Myocyte (in vitro differentiated cells): ENCODE measurements around the gene CABP4. TPM values are rescaled to one million over a fixed set of nuclear protein-coding genes. Genes with fewer than 3 reads are reported as not detected.

ENCODE experiments used
- DNase-seq: peaks from one replicate; pipeline ENCODE4 v3.0.0-alpha.2; 2012; ENCODE audit warnings: low read depth
- total RNA-seq: library from RNA; depleted of rRNA; stranded (reverse); fragments of >200 nt; gene quantifications from 2 replicates; pipeline ENCODE4 v1.2.3, GENCODE V29; 2014

CABP4 gene
- total RNA-seq, 1 donor from 2014 or later: 1.7 TPM

DNA sequence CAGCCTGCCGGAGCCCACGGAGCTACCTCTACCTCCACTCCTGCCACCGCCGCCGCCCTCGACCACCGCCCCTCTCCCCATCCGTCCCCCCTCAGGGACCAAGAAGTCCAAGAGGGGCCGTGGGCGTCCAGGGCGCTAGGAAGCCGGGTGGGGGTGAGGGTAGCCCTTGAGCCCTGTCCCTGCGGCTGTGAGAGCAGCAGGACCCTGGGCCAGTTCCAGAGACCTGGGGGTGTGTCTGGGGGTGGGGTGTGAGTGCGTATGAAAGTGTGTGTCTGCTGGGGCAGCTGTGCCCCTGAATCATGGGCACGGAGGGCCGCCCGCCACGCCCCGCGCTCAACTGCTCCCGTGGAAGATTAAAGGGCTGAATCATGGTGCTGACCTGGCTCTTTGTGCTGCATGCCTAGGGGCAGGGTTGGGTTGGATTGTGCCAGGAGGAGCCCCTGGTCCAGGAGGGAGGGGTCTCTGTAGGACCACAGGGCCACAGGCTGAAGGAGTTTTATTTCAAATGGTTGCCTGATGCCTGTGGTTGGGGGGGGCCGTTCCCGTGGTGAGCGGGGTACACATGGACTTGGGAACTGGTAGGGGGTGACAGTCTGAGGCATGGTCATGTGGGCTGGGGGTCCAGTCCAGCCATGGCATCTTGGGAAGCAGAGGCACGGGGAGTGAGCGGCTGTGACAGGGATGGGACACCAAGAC is 20.0 kb upstream of the CABP4 start:
- peak; percentile 82 for DNase-seq

DNA sequence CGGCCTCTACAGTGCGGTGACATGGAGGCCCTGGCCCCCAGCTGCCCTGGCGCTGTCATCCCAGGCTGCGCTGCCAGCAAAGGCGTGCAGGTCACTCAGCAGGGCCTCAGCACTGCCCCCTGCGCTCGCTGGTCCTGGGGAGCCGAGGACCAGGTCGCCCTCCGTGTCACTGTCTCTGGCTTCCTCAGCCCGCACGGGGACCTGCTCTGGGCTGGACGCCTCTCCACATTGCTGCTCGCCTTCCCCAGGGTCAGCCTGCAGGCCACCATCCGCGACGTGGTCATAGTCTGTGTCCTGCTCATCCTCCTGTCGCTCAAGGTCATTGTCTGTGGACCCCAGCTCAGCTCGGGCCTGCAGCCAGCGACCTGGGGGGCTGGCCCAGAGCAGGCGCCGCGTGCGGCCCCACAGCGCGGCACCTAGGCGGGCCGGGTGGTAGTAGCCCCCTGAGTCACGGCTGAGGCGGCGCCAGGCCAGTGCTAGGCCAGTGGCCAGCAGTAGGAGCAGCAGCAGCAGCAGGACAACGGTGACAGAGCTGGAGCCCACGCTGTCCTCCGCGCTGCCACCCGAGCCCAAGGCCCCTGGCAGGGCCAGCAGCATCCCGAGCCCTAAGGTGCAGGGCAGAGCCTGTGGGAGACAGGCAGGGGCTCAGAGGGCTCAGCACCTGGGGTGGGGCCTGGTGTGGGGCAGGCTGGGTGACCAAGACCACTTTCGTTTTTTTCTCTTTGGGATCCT is 19.3 kb upstream of the CABP4 start:
- no peak for DNase-seq

DNA sequence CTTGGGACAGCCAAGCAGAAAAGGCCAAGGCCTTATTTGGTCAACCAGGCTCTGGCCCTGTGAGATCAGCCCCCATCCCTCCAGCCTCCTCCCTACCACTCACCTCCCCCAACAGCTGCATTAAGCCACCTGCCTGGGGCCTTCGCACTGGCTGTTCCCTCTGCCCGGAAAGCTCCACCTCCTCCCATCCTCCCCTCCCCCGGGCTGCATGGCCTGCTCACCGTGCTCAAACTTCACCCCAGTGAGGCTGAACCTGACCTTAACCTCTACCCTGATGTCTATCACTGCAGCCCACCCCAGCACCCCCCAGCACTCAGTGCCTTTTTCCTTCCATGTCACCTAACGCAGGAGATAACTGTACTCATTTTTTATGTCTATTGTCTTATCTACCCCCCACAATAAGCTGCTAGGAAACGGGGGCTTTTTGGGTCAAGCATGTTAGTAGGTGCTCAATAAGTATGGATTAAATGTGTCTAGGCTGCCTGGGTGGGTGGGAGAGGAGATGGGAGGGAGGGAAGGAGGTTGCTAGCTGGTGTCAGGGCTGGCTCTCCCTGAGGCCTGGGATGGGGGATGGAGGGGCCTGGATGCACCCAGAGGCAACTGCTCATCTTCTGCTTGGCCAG is 18.6 kb upstream of the CABP4 start:
- peak; percentile 83 for DNase-seq

DNA sequence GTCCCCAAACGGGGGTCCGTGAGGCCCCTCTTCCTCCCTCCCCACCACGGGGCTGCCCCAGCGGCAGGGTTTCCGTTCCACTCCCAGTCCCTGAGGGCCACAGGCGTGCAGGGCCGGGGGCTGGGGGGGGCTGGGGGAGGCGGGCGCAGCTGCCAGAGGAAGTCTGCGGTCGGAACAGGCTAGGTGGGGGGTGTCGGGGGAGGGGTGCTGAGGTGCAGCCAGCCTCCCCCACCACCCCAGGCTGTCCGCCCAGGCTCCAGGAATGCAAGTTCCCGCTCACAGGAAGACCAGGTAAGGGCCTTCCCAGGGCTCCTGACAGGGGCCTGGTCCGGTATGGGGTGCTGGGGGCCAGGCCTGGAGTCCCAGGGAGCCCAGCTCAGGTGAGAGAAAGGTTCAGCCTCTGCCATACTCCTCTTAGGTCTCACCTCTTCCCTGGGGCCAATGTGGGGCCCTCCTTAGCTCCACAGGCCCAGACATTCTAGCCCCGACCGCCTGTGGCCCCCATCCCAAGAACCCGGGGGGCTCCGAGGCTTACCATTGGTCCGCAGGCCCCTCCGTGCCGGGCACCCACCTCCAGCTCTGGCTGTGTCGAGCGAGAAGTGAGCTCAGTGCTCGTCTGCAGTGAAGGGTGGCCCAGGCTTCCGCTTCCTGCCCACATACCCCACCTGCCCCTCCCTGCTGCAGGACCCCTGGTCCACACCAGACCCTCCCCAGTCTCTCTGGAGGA is 17.9 kb upstream of the CABP4 start, which contains the start of gene PTPRCAP:
Gene PTPRCAP (minus strand): TSS at position 601 of the 727 bp plus-strand sequence. CDS start 63 bp downstream, at position 538.
- DNase-seq: no peak

DNA sequence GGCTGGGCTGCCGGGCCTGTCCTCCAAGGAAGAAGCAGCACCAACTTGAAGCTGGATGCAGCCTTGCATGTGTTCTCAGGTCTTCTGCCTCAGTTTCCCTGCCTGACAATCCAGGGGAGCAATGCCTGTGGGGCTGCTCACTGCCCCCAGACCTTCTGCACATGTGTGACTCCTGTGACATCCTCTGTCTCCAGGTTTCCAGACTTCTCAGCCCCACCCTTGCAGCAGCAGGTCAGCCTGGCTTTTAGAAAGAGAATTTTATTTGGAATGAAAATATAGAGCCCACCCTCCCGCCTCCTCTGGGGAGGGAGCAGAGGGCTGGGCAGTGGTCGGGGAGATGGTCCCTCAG is 17.4 kb upstream of the CABP4 start:
- no peak for DNase-seq

- no peak for DNase-seq
Measured at GRCh38 chr11:67438158-67438902, 16.8 kb upstream of the CABP4 start.

GRCh38 chr11:67439321-67440228 is 15.6 kb upstream of the CABP4 start:
- DNase-seq: peak; percentile 96

DNA sequence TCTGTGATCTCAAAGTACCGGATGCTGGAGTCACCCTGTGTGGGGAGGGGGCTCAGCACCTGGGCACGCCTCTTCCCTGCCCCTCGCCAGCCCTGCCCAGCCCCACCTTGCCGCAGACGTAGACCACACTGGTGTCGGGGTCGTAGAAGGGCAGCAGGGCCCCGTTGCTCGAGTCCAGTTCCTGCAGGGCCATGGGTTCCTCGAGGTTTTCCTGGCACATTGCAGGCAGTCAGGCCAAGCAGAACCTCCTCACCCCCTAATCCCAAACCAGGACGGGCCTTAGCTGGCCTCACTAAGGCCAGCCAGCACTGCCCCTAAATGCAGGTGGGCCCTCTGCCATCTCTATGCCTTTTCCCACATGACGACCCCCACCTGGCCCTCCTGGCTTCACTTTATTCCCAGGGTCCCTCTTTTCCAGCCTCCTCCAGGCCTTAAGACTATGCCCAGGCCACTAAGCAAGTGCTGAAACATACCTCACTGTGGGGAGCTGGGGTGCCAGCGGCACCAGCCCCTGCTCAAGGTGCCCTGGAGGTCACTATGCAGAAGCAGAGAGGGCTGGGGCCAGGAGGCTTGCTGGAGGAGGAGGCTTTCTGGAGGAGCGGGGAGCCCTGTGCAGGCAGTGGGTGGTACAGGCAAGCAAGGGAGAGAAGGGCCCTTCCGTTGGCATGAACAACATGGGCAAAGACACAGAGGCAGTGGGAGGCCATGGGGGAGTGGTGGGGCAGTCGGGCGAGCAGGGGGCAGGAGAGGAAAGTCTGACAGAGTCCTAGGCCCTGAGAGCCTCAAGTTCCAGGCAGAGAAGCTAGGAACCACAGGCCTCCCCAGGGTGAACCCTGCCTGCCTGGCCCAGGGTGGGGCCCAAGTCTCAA is 14.7 kb upstream of the CABP4 start:
- DNase-seq: no peak

GRCh38 chr11:67441098-67441563 is 14.0 kb upstream of the CABP4 start:
- no peak for DNase-seq

GRCh38 chr11:67441731-67442351 is 13.3 kb upstream of the CABP4 start:
- DNase-seq: no peak

- no peak for DNase-seq
Measured at GRCh38 chr11:67442504-67443404, 12.4 kb upstream of the CABP4 start.

- no peak for DNase-seq
Measured at GRCh38 chr11:67445515-67445914, 9.6 kb upstream of the CABP4 start.

- DNase-seq: no peak
Measured at GRCh38 chr11:67448220-67448609, 6.9 kb upstream of the CABP4 start.

DNA sequence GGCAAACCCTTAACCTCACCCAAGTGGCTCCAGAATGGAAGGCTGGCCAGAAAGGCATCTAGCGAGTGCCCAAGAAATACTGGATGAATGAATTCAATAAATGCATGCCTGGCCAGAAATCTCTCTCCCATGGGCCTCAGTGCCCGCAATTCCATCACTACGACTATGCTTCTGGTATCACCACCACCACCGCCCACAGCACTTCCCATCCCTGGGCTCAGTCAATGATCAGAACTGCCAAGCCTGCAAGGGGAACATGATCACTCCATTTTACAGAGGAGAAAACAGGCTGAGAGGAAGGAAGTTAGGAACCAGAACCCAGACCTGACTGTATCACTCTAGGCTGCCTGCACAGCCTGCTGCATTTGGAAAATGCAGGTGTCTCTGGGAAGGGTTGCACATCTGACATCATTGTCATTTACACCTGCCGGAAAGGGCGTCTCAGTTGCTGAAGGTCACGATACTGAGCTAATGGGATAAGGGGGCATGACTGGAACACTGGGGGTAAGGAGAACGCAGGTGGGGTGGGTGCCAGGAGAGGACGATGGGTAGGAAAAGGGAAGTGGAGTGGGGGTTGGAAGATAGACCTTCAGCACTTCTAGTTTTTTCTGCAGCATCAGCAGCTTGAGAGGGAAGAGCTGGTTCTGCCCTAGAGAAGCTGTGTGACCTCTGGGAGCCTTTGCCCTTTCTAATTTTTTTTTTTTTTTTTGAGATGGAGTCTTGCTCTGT is 5.9 kb upstream of the CABP4 start:
- no peak for DNase-seq

DNA sequence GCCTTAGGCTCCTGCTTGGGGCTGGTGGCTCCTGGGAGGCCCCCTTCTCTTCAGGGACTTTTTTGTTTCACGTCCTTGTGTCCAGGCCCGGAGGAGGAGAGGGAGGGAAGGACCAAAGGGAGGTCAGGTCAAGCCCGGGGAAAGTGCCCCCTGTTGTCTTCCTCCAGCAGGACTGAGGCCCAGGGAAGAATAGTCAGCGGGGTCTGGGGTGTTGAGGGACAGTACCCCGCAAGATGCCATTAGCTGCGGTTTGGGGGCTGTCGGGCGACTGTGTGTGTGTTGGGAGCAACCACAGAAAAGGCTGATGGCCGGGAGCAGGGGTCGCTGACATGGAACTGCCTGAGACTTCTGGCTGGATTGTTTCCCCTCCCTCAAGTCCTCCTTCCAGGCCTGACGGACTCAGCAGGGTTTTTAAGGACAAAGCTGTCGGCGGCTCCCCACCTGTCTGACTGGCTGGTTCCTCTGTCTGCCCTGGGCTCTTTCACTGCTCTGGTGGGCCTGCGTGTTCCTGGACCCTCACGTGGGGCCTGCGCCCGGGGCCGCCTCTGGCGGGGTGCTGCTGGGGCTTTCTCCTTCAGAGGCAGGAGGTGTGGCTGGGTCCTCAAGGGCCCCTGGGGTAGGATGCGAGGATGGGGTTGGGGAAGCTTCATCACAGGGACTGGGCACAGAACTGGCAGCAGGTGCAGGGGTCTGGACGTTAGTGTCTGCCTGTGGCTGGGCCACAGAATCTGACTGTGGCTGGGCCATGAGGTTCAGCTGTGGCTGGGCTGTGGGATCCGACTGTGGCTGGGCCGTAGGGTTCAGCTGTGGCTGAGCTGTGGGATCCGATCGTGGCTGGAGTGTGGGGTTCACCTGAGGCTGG is 4.1 kb upstream of the CABP4 start:
- DNase-seq: peak; percentile 56

DNA sequence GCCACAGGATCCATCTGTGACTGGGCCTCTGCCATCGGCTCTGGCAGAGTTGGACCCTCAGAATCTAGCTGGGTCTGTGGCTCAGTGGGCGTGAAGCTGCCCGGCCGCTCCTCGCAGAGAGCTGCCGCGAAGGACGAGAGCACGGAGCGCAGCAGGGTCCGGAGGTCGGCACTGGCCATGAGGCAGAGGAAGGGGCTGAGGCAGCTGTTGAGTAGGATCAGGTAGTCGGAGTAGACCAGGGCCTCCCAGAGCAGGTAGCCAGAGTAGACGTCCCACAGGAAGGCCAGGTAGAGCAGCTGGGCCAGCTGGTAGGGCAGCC is 3.5 kb upstream of the CABP4 start:
- DNase-seq: no peak
